ENCODE data around the gene GNS.
"Not testable (repeated sequence)": the region's sequence is repeated elsewhere in the genome, so short reads cannot be mapped to it uniquely, and the experiment has no call there.

Gene GNS

GRCh38 chr12:64779354-64779974 lies 20.3 kb upstream of the GNS start:
- no peak for DNase-seq

GRCh38 chr12:64775147-64775736 lies 16.0 kb upstream of the GNS start:
- DNase-seq, result not testable (repeated sequence)

GRCh38 chr12:64773386-64773785 lies 14.2 kb upstream of the GNS start:
- DNase-seq, result no peak

DNA sequence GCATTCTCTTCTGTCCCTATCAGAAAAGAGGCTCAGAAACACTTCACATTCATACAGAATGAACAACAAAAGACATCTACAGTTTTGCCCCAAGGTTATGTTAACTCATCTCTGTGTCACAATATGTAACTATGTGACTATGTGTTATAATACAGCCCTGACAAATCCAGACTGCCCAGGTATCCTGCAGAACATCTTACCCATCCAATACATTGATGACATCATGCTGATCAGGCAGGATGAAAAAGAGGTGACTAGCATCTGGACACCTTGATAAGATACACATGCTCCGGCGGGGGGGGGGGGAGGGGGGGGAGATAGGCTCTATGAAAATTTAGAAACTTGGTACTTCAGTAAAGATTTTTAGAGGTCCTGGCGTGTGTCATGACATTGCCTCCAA lies 8.3 kb upstream of the GNS start:
- no peak for DNase-seq

GRCh38 chr12:64760808-64761573 lies 1.8 kb upstream of the GNS start:
- DNase-seq, result no peak

GRCh38 chr12:64757771-64758170 lies 1.4 kb downstream of the GNS start:
- DNase-seq, result no peak

GRCh38 chr12:64756376-64756775 lies 2.8 kb downstream of the GNS start:
- peak; percentile 10 for DNase-seq

GRCh38 chr12:64753427-64753826 lies 5.8 kb downstream of the GNS start:
- DNase-seq, result no peak

- DNase-seq, result no peak
Observed at GRCh38 chr12:64752833-64753238, 6.4 kb downstream of the GNS start.

- DNase-seq, result no peak
Observed at GRCh38 chr12:64752032-64752431, 7.2 kb downstream of the GNS start.

DNA sequence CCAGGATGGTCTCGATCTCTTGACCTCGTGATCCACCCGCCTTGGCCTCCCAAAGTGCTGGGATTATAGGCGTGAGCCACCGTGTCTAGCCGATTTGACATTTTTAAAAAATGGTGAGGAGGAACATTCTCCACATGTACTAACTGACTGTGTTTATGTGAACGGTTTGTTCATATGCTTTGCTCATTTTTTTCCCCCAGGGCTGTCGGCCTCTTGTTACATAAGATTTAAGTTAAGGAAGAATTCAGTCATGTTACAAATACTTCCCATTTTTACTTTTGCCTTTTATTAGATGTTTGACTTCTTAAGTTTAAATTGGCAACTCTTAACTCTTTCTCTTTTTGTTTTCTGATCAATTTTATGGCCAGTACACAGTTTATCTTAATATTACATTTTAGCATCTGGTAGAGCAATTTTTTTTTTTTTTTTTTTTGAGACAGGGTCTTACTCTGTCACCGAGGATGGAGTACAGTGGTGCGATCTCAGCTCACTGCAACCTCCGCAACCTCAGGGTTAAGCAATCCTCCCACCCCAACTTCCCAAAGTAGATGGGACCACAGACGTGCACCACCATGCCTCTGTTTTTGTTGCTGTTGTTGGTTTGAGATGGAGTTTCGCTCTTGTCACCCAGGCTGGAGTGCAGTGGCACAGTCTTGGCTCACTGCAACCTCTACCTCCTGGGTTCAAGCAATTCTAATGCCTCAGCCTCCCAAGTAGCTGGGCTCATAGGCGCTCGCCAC lies 9.6 kb downstream of the GNS start:
- DNase-seq, result no peak

DNA sequence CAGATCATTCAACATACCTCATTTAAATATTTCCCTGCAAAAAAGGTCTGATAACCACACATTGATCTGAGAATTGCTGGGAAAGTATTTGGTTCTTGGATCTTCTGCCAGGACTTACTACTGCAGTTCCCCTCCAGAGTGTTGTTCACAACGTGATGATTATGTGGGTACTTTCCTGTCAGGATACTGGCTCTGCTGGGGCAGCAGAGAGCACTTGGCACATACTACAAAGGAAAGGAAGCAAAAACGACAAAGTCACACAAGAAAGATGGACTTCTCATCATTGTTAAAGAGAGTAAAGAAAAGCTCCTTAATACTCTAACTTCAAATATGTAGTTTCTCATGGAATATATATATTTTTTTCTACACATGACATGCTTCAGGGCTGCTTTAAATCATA lies 11.5 kb downstream of the GNS start:
- DNase-seq, result no peak

DNA sequence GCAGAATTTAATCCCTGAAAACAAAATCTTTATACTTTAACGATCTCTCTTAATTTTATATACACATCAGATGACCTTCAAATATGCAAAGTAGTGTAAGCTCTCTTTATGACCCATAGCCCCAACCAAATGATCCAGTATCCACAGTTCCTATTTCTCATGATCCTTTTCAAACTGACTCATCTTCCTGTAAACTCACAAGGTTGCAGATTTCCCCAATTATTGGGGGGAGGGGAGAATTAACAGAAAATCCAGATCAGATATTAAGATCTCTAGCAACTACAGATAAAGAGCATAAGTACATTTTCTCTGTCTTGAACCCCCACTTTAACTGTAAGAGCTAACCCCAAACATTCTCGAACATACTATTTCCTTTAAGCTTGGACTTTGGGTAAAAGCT lies 12.5 kb downstream of the GNS start:
- no peak for DNase-seq

- DNase-seq, result no peak
Observed at GRCh38 chr12:64745980-64746379, 13.2 kb downstream of the GNS start.

- no peak for DNase-seq
Observed at GRCh38 chr12:64745259-64745807, 13.9 kb downstream of the GNS start.

GRCh38 chr12:64744422-64745258 lies 14.6 kb downstream of the GNS start:
- no peak for DNase-seq

DNA sequence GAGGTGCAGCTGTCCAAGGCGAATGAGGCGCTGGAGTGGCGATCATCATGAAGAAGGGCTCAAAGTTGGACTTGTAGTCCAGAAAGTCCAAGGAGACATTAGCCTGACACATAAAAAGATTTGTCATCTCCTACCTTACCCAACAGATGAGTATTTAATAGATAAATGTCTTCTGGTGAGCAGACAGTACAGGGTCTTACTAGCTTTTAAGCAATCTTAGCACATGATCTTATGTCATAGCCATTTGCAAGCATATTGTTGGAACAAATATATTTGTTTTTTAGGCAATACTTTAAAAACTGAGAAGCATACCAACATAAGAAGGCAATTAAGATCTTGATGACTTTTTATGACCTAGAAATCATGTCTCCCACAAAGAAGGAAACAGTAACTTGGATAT lies 16.0 kb downstream of the GNS start:
- DNase-seq, result no peak

GRCh38 chr12:64742416-64742815 lies 16.8 kb downstream of the GNS start:
- no peak for DNase-seq

DNA sequence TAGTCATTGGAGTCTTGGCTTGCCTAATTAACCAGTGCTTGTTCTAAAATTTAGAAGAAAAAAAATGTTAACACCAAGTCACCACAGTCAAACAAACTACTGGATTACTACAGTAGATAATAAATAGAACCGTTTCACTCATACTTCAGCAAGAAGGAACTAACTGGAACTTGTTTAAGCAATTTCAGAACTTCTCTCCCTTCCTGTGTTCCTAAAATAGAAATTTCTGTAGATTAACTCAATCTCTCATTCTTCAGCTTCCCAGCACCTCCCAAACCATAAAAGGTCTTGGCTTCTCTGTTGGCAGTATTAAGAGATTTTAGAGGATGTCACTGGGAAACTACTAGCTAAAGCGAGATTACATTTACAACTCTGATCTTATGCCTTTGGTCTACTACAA lies 18.6 kb downstream of the GNS start:
- DNase-seq, result no peak

- DNase-seq, result no peak
Observed at GRCh38 chr12:64739778-64740177, 19.4 kb downstream of the GNS start.

GRCh38 chr12:64737539-64737938 lies 21.7 kb downstream of the GNS start:
- DNase-seq, result no peak

DNA sequence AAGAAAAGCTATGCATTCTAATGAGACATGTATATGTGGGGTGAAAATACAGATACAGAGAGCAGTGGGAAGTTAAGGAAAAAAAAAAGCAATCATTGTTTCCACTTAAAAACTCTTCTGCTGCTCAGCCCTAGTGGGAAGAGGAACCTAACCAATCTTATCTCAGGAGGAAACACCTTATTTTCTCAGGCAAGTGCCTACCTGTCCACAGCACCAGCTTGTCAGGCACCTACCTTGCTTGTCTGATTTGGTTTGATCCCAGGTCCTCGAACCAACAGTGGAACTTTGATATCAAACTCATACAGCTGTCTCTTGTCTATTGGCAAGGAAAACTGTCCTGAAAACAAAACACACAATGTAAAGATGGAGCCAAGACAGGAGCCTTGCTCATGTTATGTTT lies 22.4 kb downstream of the GNS start:
- no peak for DNase-seq
